ENCODE results near the gene MOB3B.

Gene MOB3B

GRCh38 chr9:27276193-27277030 is 253.2 kb downstream of the MOB3B start:
- DNase-seq (ENCODE audit: low spot score): peak; percentile 67

All from kidney tubule cell (primary cell).